SK-N-MC (cell line): ENCODE results near the gene DTNA.

ENCODE experiments used
- EZH2 ChIP-seq: fragments of 200-600 bp; sonication (generic); IDR thresholded peaks from one replicate; pipeline ENCODE4 v1.6.1; 2017; ENCODE audit warnings: antibody characterized with exemption
- FOXP2 ChIP-seq: optimal IDR thresholded peaks from 2 replicates; pipeline ENCODE3; 2011; ENCODE audit warnings: mild to moderate bottlenecking, moderate library complexity; ENCODE audit not compliant: insufficient read depth; ENCODE audit errors: extremely low read length, control extremely low read depth
- POLR2AphosphoS5 ChIP-seq: IDR thresholded peaks from 2 replicates; pipeline ENCODE4 v1.6.1; 2012; ENCODE audit warnings: mild to moderate bottlenecking, low read depth, low read length, borderline replicate concordance

DNA sequence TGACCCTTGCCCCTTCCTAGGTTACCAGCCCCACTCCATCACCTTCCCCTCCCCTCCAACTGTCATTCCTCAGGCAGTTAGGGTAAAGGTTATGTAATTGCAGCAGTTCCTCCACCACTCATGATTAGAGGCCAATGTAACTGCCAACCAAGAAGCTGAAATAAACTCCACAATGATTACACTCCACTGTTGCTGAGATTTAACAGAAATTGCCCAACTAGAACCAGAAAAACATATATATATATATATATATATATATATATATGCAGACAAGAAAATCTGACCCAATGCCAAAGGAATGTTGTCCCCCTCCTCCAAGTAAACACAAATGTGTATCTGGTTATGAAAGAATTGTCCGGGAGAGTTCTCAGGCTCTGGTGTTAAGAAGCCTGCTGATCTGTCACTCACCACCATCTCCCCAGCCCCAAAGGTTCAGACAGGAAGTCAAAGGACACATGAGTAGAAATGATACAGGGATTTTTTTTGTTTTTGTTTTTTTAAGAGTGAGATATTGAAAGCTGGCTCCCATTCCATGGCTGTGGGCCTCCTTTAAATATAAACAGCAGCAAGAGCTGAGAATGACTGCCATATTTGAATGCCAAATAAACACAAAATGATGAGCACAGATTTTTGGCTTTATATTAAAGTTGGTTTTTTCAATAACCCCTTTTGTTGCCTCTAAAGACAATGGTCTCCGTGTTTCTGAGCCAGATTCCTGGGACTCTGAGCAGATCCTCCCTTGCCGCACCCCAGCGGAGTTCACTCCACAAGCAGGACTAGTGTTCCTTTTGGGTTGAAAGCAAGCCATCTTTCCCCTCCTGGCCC, 204.0 kb downstream of the DTNA start:
- TF ChIP-seq EZH2 (no peak), POLR2AphosphoS5 (no peak), FOXP2 (no peak)
